ENCODE measurements around the gene SLC6A5. TPM values are rescaled to one million over a fixed set of nuclear protein-coding genes. Genes with fewer than 3 reads are reported as not detected.

Gene SLC6A5
- total RNA-seq, 1 donor from 2014 or later, result not detected

DNA sequence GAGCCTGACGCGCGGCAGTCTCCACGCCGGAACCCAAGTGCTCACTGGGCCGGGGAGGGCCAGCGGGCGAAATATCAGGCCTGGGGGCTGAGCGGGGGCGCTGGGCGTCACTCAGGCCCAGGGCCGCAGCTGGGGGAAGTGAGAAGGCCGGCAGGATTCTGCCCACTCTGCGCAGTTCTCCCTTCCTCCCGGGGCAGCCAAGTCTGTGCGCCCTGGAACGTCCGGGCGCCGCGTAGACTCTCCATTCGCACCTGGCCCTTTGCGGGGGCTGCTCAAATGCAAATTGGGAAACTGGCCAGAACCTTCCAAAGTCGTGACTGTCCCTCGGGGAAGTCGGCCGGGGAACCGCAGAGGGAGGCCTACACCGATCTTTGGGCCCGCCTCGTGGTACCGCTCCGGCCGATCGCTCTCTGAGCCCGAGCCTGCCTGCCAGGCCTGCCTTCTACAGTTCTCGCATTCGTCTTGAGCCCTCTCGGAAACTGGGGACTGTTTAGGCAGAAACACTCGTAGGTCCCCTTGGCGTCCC lies 2.2 kb upstream of the SLC6A5 start:
- no peak overlapping the region for H3K4me3 ChIP-seq (ENCODE audit: low read depth, low read length)
- no peak for DNase-seq (ENCODE audit: low read depth)
- TF ChIP-seq, protein P1, sequence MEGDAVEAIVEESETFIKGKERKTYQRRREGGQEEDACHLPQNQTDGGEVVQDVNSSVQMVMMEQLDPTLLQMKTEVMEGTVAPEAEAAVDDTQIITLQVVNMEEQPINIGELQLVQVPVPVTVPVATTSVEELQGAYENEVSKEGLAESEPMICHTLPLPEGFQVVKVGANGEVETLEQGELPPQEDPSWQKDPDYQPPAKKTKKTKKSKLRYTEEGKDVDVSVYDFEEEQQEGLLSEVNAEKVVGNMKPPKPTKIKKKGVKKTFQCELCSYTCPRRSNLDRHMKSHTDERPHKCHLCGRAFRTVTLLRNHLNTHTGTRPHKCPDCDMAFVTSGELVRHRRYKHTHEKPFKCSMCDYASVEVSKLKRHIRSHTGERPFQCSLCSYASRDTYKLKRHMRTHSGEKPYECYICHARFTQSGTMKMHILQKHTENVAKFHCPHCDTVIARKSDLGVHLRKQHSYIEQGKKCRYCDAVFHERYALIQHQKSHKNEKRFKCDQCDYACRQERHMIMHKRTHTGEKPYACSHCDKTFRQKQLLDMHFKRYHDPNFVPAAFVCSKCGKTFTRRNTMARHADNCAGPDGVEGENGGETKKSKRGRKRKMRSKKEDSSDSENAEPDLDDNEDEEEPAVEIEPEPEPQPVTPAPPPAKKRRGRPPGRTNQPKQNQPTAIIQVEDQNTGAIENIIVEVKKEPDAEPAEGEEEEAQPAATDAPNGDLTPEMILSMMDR (conservative IDR thresholded peaks at IDR 0.05; ENCODE audit: low read depth, low read length), result no peak

DNA sequence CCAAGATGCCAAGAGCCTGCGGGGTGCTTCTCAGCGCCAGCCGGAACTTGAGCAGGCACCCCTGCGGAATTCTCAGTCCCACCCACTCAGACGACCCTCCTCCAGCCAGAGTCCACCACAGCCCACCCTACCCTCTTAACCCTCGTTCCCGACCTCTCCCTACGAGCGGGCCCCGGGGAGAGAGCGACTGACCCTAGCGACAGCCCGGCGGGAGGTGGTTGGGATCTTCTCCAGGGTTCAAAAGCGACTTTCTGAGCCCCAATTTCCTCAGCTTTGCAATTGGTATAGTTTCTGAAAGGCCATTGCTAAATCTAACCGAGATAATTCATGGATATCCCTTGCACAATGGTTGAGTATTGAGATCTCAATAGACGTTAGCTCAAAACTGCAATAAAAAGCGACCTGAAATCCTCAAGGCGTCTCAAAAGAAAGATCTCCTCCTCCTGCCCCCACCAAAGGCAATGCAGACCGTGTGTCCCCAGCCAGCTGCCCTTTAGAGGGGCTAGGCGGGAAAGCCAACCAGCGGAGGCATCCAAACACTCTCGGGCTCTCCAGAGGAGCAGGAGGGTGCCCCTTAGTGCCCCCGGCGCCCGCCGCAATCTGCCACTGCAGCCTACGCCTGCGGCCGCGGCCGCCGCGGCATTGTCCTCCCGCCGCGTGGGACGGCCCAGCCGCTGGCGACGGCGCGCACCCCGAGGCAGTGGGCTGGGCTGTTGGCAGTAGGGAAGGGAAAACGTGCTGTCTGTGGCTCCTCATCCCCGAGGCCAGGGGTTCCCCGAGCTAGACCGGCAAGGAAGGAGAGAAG lies 1.5 kb upstream of the SLC6A5 start:
- no peak overlapping the region for H3K4me3 ChIP-seq (ENCODE audit: low read depth, low read length)
- no peak for DNase-seq (ENCODE audit: low read depth)
- TF ChIP-seq, protein P1 (conservative IDR thresholded peaks at IDR 0.05; ENCODE audit: low read depth, low read length), result no peak

DNA sequence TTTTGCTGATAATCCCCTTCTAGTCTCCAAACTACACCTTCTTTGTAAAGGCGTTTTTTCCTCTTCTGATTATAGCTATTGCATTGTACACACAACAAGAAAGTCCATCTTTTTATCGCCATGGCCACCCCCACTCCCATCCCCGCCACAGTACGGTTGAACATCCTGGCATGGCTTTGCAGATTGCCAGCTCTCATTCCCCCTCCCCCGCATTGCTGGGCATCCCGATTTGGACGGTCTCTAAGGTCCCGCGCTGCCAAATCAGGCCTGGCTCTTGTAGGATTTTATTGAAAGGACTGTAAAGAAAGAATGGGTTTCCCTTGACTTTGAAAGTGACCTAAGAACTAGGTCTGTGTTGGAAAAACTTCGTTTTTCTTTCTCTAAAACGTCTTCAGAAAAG lies 916 bp upstream of the SLC6A5 start:
- no peak for DNase-seq (ENCODE audit: low read depth)
- TF ChIP-seq, protein P1 (conservative IDR thresholded peaks at IDR 0.05; ENCODE audit: low read depth, low read length), result no peak
- no peak overlapping the region for H3K4me3 ChIP-seq (ENCODE audit: low read depth, low read length)

DNA sequence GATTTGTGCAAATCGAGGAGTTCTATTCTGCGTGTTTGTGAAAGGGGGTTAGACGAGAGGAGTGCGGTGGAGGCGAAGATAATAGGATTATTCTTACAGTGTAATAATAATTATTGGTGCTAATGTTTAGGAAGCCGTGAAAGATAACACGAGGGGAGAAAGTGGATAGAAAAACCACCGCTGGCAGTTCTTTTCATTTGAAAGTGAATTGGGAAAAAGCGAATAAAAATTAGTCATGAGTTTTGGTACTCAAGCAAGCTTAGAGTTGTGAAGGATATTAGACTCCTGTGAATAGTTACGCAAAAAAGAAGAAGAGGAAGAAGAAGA lies 575 bp downstream of the SLC6A5 start:
- TF ChIP-seq, protein P1 (conservative IDR thresholded peaks at IDR 0.05; ENCODE audit: low read depth, low read length), result no peak
- no peak overlapping the region for H3K4me3 ChIP-seq (ENCODE audit: low read depth, low read length)
- no peak for DNase-seq (ENCODE audit: low read depth)

DNA sequence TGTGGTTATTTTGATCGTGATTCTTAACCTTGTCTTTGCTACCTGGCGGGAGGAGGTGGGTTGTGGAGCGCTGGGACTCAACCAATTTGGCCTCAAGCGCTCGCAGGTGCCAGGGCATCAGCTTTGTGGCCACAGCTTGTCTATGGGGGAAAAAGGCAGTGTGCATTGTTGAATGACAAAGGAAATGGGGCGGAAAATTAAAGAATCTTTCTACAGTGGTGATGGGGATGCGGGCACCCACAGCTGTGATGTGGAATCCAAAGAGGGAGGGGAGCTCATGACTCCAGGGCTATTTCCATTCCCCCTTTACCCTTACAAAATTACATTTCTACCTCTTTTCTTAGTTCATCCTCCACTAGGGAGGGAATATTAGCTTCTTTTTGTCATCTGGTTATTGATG lies 1.1 kb downstream of the SLC6A5 start:
- DNase-seq (ENCODE audit: low read depth), result no peak
- TF ChIP-seq, protein P1 (conservative IDR thresholded peaks at IDR 0.05; ENCODE audit: low read depth, low read length), result no peak
- no peak overlapping the region for H3K4me3 ChIP-seq (ENCODE audit: low read depth, low read length)

DNA sequence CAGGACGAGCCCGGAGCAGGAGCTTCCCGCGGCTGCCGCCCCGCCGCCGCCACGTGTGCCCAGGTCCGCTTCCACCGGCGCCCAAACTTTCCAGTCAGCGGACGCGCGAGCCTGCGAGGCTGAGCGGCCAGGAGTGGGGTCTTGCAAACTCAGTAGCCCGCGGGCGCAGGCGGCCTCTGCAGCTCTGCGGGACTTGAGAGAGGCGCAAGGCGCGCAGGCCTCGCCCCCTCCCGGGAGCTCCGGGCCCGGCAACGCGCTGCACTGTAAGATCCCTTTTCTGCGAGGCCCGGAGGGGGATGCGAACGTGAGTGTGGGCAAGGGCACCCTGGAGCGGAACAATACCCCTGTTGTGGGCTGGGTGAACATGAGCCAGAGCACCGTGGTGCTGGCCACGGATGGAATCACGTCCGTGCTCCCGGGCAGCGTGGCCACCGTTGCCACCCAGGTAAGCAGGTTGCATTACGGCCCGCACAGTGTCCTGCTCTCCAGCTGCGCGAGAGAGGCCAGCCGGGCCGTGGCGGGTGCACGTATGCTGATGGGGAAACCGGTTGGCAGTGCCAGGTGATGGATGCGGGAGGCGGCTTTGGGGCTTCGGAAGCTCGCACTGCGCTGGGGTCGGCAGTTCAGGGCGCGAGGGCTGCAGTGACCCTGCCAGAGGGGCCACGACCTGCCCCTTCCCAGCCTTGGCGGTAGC lies 2.0 kb downstream of the SLC6A5 start:
- TF ChIP-seq, protein P1 (conservative IDR thresholded peaks at IDR 0.05; ENCODE audit: low read depth, low read length), result no peak
- no peak for DNase-seq (ENCODE audit: low read depth)
- no peak overlapping the region for H3K4me3 ChIP-seq (ENCODE audit: low read depth, low read length)

Data from epithelial cell of proximal tubule (primary cell).